ENCODE measurements around the gene SLC26A11. TPM values are rescaled to one million over a fixed set of nuclear protein-coding genes. Genes with fewer than 3 reads are reported as not detected.

The SLC26A11 gene
- polyA plus RNA-seq, 1 donor (not counting 4 experiments of a cell fraction or from before 2014, with no cell fraction given) = 2.2 TPM

DNA sequence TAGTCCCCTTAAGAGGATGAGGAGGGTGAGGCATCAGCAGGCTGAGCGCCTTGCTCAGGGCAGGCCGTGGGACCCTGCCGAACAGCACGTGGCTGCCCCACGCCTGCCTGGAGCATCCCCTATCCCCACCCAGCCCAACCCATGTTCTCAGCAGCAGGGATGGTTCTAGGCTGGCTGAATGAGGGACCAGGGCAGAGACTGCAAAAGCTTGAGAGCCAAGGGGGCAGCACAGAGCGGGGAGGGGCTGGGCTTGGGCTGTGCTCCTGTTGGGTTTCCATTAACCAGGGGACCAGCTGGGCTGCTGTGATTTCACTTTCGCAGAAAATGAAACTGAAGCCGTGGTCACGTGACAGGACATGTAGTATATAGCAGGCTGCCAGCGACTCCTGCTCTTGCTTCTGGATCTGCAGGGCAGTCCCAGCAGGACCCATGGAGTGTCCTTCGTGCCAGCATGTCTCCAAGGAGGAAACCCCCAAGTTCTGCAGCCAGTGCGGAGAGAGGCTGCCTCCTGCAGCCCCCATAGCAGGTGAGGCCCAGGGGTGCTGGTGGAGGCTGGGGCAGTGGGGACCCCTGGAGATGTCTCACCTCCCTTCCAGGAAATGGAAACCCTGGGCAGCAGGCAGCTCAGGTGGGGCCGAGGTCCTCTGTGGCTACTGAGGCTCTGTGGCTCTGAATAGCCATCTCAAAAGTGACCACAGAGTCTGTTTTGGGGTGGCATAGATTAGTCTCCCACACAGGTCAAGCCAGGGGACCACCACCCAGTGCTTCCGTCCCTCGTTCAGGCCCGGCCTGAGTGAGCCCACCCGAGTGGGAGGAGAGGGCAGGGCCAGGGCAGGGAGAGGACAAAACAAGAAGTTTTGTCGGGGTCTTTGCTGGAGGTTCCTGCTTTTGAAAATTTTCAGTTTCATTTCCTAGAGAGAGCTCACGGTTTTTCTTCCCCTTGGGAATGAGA lies 43.3 kb downstream of the SLC26A11 start:
- peak overlapping the region; percentile 85 for H3K4me2 ChIP-seq (ENCODE audit: control insufficient read depth, extremely low read depth, insufficient read depth, low read depth, low read length)
- DNase-seq (ENCODE audit: low read depth, low spot score) (no peak), FAIRE-seq (no peak)
- H3K27ac ChIP-seq (ENCODE audit: control insufficient read depth, insufficient read depth, low read length) = peak overlapping the region; percentile 24
- peaks cover 12 to 16% of the 10 kb centered on the region in 2 experiments for H3K36me3 ChIP-seq (ENCODE audit: control insufficient read depth in 2 of 2, extremely low read depth in 1 of 2, insufficient read depth in 2 of 2, low read length in 2 of 2)
- TF ChIP-seq, protein P1, sequence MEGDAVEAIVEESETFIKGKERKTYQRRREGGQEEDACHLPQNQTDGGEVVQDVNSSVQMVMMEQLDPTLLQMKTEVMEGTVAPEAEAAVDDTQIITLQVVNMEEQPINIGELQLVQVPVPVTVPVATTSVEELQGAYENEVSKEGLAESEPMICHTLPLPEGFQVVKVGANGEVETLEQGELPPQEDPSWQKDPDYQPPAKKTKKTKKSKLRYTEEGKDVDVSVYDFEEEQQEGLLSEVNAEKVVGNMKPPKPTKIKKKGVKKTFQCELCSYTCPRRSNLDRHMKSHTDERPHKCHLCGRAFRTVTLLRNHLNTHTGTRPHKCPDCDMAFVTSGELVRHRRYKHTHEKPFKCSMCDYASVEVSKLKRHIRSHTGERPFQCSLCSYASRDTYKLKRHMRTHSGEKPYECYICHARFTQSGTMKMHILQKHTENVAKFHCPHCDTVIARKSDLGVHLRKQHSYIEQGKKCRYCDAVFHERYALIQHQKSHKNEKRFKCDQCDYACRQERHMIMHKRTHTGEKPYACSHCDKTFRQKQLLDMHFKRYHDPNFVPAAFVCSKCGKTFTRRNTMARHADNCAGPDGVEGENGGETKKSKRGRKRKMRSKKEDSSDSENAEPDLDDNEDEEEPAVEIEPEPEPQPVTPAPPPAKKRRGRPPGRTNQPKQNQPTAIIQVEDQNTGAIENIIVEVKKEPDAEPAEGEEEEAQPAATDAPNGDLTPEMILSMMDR (optimal IDR thresholded peaks at IDR 0.05 in 1 of 3, IDR thresholded peaks at IDR 0.05 in 1 of 3, conservative IDR thresholded peaks at IDR 0.05 in 1 of 3; ENCODE audit: extremely low read depth in 1 of 3, insufficient read depth in 2 of 3, low read length in 3 of 3) = no peak
- TF ChIP-seq EZH2 (IDR thresholded peaks at IDR 0.05; ENCODE audit: low read length) = no peak
- H3K27me3 ChIP-seq (ENCODE audit: control insufficient read depth, extremely low read depth, insufficient read depth, low read length) = no peaks in the 10 kb centered on the region
- no peaks in the 10 kb centered on the region for H3K9me3 ChIP-seq (ENCODE audit: control insufficient read depth, low read depth, low read length)
- dilution Hi-C loops (cut with MboI; ENCODE audit: extremely low pct_ligation_motif_present, low sequenced_read_pairs) = no loop called here
- H3K4me3 ChIP-seq (ENCODE audit: control insufficient read depth in 2 of 3, extremely low read depth in 1 of 3, insufficient read depth in 2 of 3, low read depth in 1 of 3, low read length in 3 of 3) = peak overlapping the region in 2 of 3 experiments; percentile 5 to 17
- H3K79me2 ChIP-seq (ENCODE audit: control insufficient read depth, insufficient read depth, low read length) = peaks cover 14% of the 10 kb centered on the region
- H4K20me1 ChIP-seq (ENCODE audit: control insufficient read depth, extremely low read depth, insufficient read depth, low read length) = no peaks in the 10 kb centered on the region
- H2AFZ ChIP-seq (ENCODE audit: control insufficient read depth, low read length) = no peak overlapping the region
- H3K9ac ChIP-seq (ENCODE audit: control insufficient read depth, extremely low read depth, insufficient read depth, low read length) = peak overlapping the region; percentile 28
- no peaks in the 10 kb centered on the region for H3K9me1 ChIP-seq (ENCODE audit: control insufficient read depth, extremely low read depth, insufficient read depth, low read length)
- peaks cover 20% of the 10 kb centered on the region for H3K4me1 ChIP-seq (ENCODE audit: control insufficient read depth, extremely low read depth, insufficient read depth, low read length)

DNA sequence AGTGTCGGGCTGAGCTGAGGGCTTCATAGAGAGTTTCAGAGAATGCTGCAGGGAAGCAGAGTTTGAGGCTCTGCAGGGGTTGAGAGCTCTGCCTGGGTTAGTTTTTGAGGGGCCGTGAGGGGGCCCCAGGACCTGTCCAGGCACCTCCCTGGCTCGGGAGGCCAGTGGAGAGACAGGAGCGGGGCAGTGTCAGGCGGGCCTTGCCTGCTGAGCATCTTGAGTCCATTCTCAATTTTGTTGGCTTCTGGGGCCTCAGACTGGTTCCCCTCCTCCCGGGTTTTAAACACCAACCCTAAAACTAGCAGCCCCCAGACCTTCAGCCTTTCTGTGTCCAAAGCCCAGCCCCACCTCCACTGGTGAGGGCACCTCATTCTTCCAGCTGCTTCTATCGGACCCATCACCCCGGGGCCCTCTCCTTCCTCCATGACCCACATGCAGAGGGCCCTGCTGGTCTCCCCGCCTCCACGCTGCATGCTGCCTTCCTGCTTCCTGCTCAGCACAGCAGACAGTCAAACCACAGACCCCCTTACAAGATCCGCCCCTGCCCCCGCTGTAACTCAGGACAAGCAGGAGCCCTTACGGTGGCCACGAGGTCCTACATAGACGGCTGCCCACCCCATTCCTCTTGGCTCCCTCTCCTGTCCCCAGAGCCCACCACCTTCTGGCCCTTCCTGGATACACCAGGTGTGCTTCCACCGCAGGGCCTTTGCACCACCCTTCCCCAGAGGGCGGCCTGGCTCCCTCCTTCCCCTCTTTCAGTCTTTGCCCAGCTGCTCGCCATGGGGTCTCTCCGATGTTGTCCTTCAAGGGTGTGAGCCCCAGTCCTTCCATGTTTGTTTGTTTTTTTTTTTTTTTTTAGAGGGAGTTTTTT lies 44.2 kb downstream of the SLC26A11 start:
- no peak overlapping the region for H3K9ac ChIP-seq (ENCODE audit: control insufficient read depth, extremely low read depth, insufficient read depth, low read length)
- H3K36me3 ChIP-seq (ENCODE audit: control insufficient read depth in 2 of 2, extremely low read depth in 1 of 2, insufficient read depth in 2 of 2, low read length in 2 of 2) = peaks cover 12 to 21% of the 10 kb centered on the region in 2 experiments
- no peak overlapping the region for H3K27ac ChIP-seq (ENCODE audit: control insufficient read depth, insufficient read depth, low read length)
- no peaks in the 10 kb centered on the region for H4K20me1 ChIP-seq (ENCODE audit: control insufficient read depth, extremely low read depth, insufficient read depth, low read length)
- H2AFZ ChIP-seq (ENCODE audit: control insufficient read depth, low read length) = no peak overlapping the region
- no peak for DNase-seq (ENCODE audit: low read depth, low spot score)
- dilution Hi-C loops (cut with MboI; ENCODE audit: extremely low pct_ligation_motif_present, low sequenced_read_pairs) = no loop called here
- H3K4me1 ChIP-seq (ENCODE audit: control insufficient read depth, extremely low read depth, insufficient read depth, low read length) = peaks cover 20% of the 10 kb centered on the region
- H3K4me2 ChIP-seq (ENCODE audit: control insufficient read depth, extremely low read depth, insufficient read depth, low read depth, low read length) = no peak overlapping the region
- TF ChIP-seq, protein P1 (optimal IDR thresholded peaks at IDR 0.05 in 1 of 3, IDR thresholded peaks at IDR 0.05 in 1 of 3, conservative IDR thresholded peaks at IDR 0.05 in 1 of 3; ENCODE audit: extremely low read depth in 1 of 3, insufficient read depth in 2 of 3, low read length in 3 of 3) = no peak
- no peaks in the 10 kb centered on the region for H3K9me3 ChIP-seq (ENCODE audit: control insufficient read depth, low read depth, low read length)
- H3K9me1 ChIP-seq (ENCODE audit: control insufficient read depth, extremely low read depth, insufficient read depth, low read length) = no peaks in the 10 kb centered on the region
- FAIRE-seq = no peak
- no peaks in the 10 kb centered on the region for H3K27me3 ChIP-seq (ENCODE audit: control insufficient read depth, extremely low read depth, insufficient read depth, low read length)
- peaks cover 14% of the 10 kb centered on the region for H3K79me2 ChIP-seq (ENCODE audit: control insufficient read depth, insufficient read depth, low read length)
- H3K4me3 ChIP-seq (ENCODE audit: control insufficient read depth in 2 of 3, extremely low read depth in 1 of 3, insufficient read depth in 2 of 3, low read depth in 1 of 3, low read length in 3 of 3) = no peak overlapping the region
